OCI-LY1 (cell line): Measurements from ENCODE around the gene SLC35B2.

Experiments
- H2AFZ ChIP-seq: fragments of 200-600 bp; sonication (generic), shearing (Covaris generic); 2 replicates; pipeline ENCODE4 v1.6.0; 2014; ENCODE audit warnings: antibody characterized with exemption, mild to moderate bottlenecking, low read length
- H3F3A ChIP-seq: fragments of 200-600 bp; sonication (generic), shearing (Covaris generic); 2 replicates; pipeline ENCODE4 v1.6.0; 2014; ENCODE audit warnings: mild to moderate bottlenecking, antibody characterized with exemption, low read length, moderate library complexity; ENCODE audit not compliant: insufficient read depth
- H3K27ac ChIP-seq: fragments of 200-600 bp; sonication (generic); 2 replicates; pipeline ENCODE4 v1.5.1; 2014; ENCODE audit warnings: low read length, mixed run types, mild to moderate bottlenecking, low read depth; ENCODE audit not compliant: poor library complexity, severe bottlenecking
- H3K27me3 ChIP-seq: fragments of 200-600 bp; sonication (generic); 2 replicates; pipeline ENCODE4 v1.6.0; 2014; ENCODE audit warnings: antibody characterized with exemption, mild to moderate bottlenecking, low read length, moderate library complexity; ENCODE audit not compliant: insufficient read depth
- H3K36me3 ChIP-seq: fragments of 200-600 bp; sonication (generic); 2 replicates; pipeline ENCODE4 v1.6.1; 2014; ENCODE audit warnings: mild to moderate bottlenecking, antibody characterized with exemption, low read length, moderate library complexity, mixed read lengths; ENCODE audit not compliant: insufficient read depth
- H3K4me1 ChIP-seq: fragments of 200-600 bp; sonication (generic); 2 replicates; pipeline ENCODE4 v1.5.1; 2014; ENCODE audit warnings: mild to moderate bottlenecking, low read length, moderate library complexity; ENCODE audit not compliant: insufficient read depth, severe bottlenecking
- H3K4me2 ChIP-seq: fragments of 200-600 bp; sonication (generic), shearing (Covaris generic); 2 replicates; pipeline ENCODE4 v1.6.1; 2014; ENCODE audit warnings: low read length
- H3K4me3 ChIP-seq: fragments of 200-600 bp; sonication (generic); 2 replicates; pipeline ENCODE4 v1.5.1; 2014; ENCODE audit warnings: low read length, low read depth, mild to moderate bottlenecking, mixed read lengths; ENCODE audit not compliant: poor library complexity, severe bottlenecking
- H3K79me2 ChIP-seq: fragments of 200-600 bp; shearing (Covaris generic); 2 replicates; pipeline ENCODE4 v1.6.1; 2016; ENCODE audit warnings: mixed run types, low read length, mixed read lengths; ENCODE audit not compliant: insufficient read depth
- H3K9ac ChIP-seq: fragments of 200-600 bp; sonication (generic), shearing (Covaris generic); 2 replicates; pipeline ENCODE4 v1.6.1; 2014; ENCODE audit warnings: mild to moderate bottlenecking, low read length, mixed read lengths
- H3K9me2 ChIP-seq: fragments of 200-600 bp; sonication (generic), shearing (Covaris generic); 2 replicates; pipeline ENCODE4 v1.6.1; 2014; ENCODE audit warnings: low read depth, mild to moderate bottlenecking, low read length, mixed read lengths
- H3K9me3 ChIP-seq: fragments of 200-600 bp; shearing (Covaris generic); 2 replicates; pipeline ENCODE4 v1.6.1; 2014; ENCODE audit warnings: low read length, mixed read lengths
- H4K20me1 ChIP-seq: fragments of 200-600 bp; sonication (generic), shearing (Covaris generic); 2 replicates; pipeline ENCODE4 v1.6.0; 2016; ENCODE audit warnings: mild to moderate bottlenecking, low read length; ENCODE audit not compliant: insufficient read depth
- CTCF ChIP-seq: fragments of 200-600 bp; sonication (generic), shearing (Covaris generic); IDR thresholded peaks from 2 replicates; pipeline ENCODE4 v1.5.1; 2017; ENCODE audit warnings: mild to moderate bottlenecking, antibody characterized with exemption, low read length, moderate library complexity, mixed read lengths
- EZH2 ChIP-seq: fragments of 200-600 bp; sonication (generic), shearing (Covaris generic); IDR thresholded peaks from 2 replicates; pipeline ENCODE4 v1.8.0; 2017; ENCODE audit warnings: borderline replicate concordance, mixed run types, mild to moderate bottlenecking, antibody characterized with exemption, low read length, moderate library complexity, mixed read lengths

The SLC35B2 gene

GRCh38 chr6:44271914-44272313 is 14.6 kb upstream of the SLC35B2 start:
- Histone ChIP-seq H3K36me3 (no peaks in the 10 kb centered on the region), H3F3A (no peaks in the 10 kb centered on the region), H3K4me1 (no peaks in the 10 kb centered on the region), H2AFZ (no peak overlapping the region), H4K20me1 (no peaks in the 10 kb centered on the region), H3K4me3 (no peak overlapping the region), H3K9ac (no peak overlapping the region), H3K79me2 (no peaks in the 10 kb centered on the region), H3K4me2 (no peak overlapping the region), H3K27me3 (peaks cover 6% of the 10 kb centered on the region; the same call in 1 of the 2 replicates), H3K9me2 (no peaks in the 10 kb centered on the region), H3K9me3 (no peaks in the 10 kb centered on the region), H3K27ac (no peak overlapping the region)
- TF ChIP-seq CTCF, result no peak
- TF ChIP-seq EZH2, result no peak

GRCh38 chr6:44271406-44271723 is 14.0 kb upstream of the SLC35B2 start:
- Histone ChIP-seq H2AFZ (no peak overlapping the region), H3K9me3 (no peaks in the 10 kb centered on the region), H3K4me2 (peak overlapping the region; percentile 41; the same call in 1 of the 2 replicates), H3K4me1 (no peaks in the 10 kb centered on the region), H3K9me2 (no peaks in the 10 kb centered on the region), H3K36me3 (no peaks in the 10 kb centered on the region), H3K9ac (no peak overlapping the region), H3K79me2 (no peaks in the 10 kb centered on the region), H3K4me3 (peak overlapping the region; percentile 36), H4K20me1 (no peaks in the 10 kb centered on the region), H3F3A (no peaks in the 10 kb centered on the region), H3K27ac (no peak overlapping the region), H3K27me3 (peaks cover 6% of the 10 kb centered on the region; the same call in 1 of the 2 replicates)
- TF ChIP-seq CTCF (no peak), EZH2 (no peak)

GRCh38 chr6:44270526-44271405 is 13.4 kb upstream of the SLC35B2 start:
- H3K9me2 ChIP-seq, result no peaks in the 10 kb centered on the region
- H3K9me3 ChIP-seq, result no peaks in the 10 kb centered on the region
- no peaks in the 10 kb centered on the region for H3K79me2 ChIP-seq
- H3K36me3 ChIP-seq, result no peaks in the 10 kb centered on the region
- H3K27me3 ChIP-seq, result peaks cover 6% of the 10 kb centered on the region; the same call in 1 of the 2 replicates
- H3F3A ChIP-seq, result no peaks in the 10 kb centered on the region
- peak overlapping the region; percentile 41; the same call in 1 of the 2 replicates for H3K4me2 ChIP-seq
- H2AFZ ChIP-seq, result no peak overlapping the region
- no peaks in the 10 kb centered on the region for H4K20me1 ChIP-seq
- H3K9ac ChIP-seq, result no peak overlapping the region
- peak overlapping the region; percentile 36 for H3K4me3 ChIP-seq
- no peak for TF ChIP-seq EZH2
- TF ChIP-seq CTCF, result no peak
- H3K27ac ChIP-seq, result no peak overlapping the region
- peaks cover 2% of the 10 kb centered on the region for H3K4me1 ChIP-seq
